SJCRH30 (cell line): Measurements from ENCODE around the gene RACK1. TPM values are rescaled to one million over a fixed set of nuclear protein-coding genes. Genes with fewer than 3 reads are reported as not detected.

Source experiments
- DNase-seq, 2 experiments: peaks; one replicate each; pipeline ENCODE4 v3.0.0-alpha.2; 2015 to 2020
- H3K27ac ChIP-seq: fragments of 250-450 bp; sonication (Bioruptor Pico); 2 replicates; pipeline ENCODE4 v1.5.1; 2020; ENCODE audit warnings: mild to moderate bottlenecking, moderate library complexity
- H3K27me3 ChIP-seq: fragments of 250-450 bp; sonication (Bioruptor Pico); 2 replicates; pipeline ENCODE4 v1.5.1; 2020; ENCODE audit warnings: mild to moderate bottlenecking, moderate library complexity
- H3K36me3 ChIP-seq: fragments of 250-450 bp; sonication (Bioruptor Pico); 2 replicates; pipeline ENCODE4 v1.5.1; 2020; ENCODE audit warnings: mild to moderate bottlenecking, moderate library complexity
- H3K4me1 ChIP-seq: fragments of 250-450 bp; sonication (Bioruptor Pico); 2 replicates; pipeline ENCODE4 v1.5.1; 2020; ENCODE audit warnings: mild to moderate bottlenecking, moderate library complexity
- H3K4me3 ChIP-seq: fragments of 250-450 bp; sonication (Bioruptor Pico); 2 replicates; pipeline ENCODE4 v1.5.1; 2020; ENCODE audit warnings: mild to moderate bottlenecking, moderate library complexity
- H3K9me3 ChIP-seq: fragments of 250-450 bp; sonication (Bioruptor Pico); replicated peaks from 2 replicates; pipeline ENCODE4 v1.5.1; 2020; ENCODE audit warnings: mild to moderate bottlenecking, moderate library complexity
- total RNA-seq: library from RNA; depleted of rRNA; stranded (reverse); fragments of >200 nt; shearing (Covaris generic); gene quantifications from 2 replicates; pipeline ENCODE4 v1.2.3, GENCODE V29; 2014

The RACK1 gene
- total RNA-seq, 1 experiment from 2014 or later = 5,838 TPM

DNA sequence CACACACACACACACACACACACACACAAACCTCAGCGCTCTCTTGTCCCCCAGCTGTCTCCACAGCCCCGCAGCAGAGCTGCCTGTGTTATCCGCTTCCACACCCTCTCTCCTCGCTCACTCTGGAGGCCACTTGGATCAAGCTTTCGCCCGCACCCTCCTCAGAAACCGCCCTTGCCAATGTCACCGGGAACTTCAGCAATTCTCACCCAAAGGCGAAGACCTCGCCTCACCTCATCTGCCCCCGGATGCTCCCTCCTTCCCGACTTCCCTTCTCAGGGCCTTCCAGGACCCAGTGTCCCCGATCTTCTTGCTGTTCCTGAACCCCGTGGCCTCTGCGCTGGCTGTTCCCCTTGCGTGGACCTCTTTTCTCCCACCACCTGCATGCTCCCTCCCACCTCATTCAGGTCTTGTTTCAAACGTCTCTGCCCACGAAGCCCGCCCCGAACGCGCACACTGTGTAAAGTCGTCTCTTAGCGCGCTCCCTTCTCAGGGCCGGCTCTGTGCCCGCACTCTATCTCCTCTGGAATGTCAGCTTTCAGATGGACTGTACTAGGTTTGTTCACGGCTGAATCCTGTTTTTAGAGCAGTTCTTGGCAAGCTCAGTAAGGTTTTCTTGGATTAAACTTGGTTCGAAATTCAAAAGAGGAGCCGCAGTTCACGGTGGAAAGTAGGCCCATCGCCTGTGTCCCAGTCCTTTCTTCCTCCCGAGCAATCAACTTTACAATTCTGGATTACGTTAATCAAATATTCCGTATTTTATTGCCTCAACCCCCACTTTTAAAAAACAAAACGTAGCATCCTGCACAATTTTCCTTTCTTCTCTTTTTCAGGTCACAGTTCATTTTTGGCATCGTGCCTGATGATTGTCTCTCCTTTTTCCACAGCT is 37.7 kb downstream of the RACK1 start:
- H3K9me3 ChIP-seq = no peaks in the 10 kb centered on the region
- H3K4me3 ChIP-seq = peak overlapping the region; percentile 72
- DNase-seq = peak; percentile 54 to 61

DNA sequence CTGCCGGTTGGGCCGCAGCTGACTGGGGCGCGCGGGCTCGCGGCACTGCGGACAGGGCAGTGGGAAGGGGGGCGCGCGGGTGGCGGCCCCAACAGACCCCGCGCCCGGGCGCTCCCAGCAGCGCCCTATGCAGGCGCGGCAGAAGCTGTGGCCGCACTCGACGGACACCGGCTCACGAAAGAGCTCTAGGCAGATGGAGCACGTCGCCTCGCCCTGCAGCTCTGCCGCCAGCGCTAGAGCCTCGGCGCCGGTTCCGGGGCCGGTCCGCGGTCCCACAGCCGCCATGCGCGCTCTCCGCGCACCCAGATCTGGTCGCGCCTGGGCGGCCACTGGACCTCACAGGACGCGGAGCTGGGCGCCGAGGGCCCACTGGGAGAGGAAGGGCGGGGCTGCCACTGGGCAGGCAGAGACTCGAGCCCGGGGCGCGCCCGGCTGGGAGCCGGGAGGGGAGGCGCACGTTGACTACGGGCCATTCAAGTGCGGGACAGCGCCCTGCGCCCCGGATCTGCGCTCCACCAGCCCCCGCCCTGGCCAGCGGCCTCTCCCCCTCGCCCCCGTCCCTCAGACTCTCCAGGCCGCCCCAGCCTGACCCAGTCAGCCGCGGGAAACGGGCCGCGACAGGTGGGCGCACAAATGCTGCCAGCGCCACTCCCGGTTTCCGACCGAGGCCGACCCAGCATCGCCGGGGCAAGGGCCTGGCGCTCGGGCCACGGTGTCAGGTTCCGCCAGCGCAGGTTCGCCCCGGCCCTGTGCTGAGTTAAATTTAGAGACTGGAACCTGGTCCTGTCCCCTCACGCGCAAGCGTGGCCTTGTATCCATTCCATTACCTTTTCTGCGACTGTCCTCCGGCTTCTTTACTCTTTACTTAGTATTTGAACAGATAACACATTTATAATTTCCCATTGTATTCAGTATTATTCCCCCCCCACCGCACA is 38.6 kb downstream of the RACK1 start, which contains the start of gene TRIM7:
Gene TRIM7 (minus strand): TSS at position 371 of the 935 bp plus-strand sequence. CDS start 86 bp downstream, at position 285.
- no peaks in the 10 kb centered on the region for H3K36me3 ChIP-seq
- H3K4me1 ChIP-seq = no peaks in the 10 kb centered on the region
- H3K4me3 ChIP-seq = peak within 1 kb of the TSS; percentile 72
- DNase-seq = peak; percentile 69 to 72
- H3K9me3 ChIP-seq = no peaks in the 10 kb centered on the region
- H3K27ac ChIP-seq = peak within 1 kb of the TSS; percentile 2; the same call in 1 of the 2 replicates
- no peaks in the 10 kb centered on the region for H3K27me3 ChIP-seq

More for the DNA sequence above, 37.7 kb downstream of the RACK1 start:
- peak overlapping the region; percentile 2; the same call in 1 of the 2 replicates for H3K27ac ChIP-seq
- no peaks in the 10 kb centered on the region for H3K4me1 ChIP-seq
- H3K36me3 ChIP-seq = no peaks in the 10 kb centered on the region
- no peaks in the 10 kb centered on the region for H3K27me3 ChIP-seq

DNA sequence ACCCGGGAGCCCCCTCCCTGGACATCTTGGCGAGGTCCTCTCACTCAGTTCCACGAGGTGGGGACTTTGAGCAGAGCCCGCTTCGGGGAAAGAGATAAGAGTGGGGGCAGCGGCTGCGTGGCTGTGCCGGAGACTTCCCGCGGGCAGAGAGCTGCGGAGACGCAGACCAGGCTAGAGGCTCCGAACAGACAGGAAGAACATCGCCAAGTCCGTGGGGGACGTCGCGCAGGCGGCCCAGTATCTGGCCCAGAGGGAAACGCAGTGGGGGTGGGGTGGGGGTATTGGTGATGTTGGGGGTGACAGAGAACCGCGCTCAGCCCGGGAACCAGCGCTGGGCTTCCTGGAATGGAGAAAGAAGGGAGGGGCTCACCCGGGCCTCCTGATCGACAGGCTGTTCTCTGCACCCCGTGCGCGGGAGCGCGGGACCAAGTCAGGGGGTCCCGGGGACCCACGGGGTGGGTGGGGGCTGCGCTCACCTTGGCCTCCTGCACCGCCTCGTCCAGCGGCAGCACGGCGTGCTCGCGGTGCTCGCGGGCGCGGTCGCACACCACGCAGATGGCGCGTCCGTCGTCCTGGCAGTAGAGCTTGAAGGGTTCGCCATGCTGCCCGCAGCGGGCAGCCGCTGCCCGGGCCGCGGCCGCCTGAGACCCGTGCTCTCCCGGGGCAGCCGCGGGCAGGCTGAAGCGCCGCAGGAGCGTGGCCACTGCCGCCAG is 39.4 kb downstream of the RACK1 start:
- peak in 1 of 2 experiments; percentile 42 for DNase-seq
- Histone ChIP-seq H3K27ac (no peak overlapping the region), H3K9me3 (no peaks in the 10 kb centered on the region), H3K36me3 (no peaks in the 10 kb centered on the region), H3K4me3 (peak overlapping the region; percentile 72), H3K4me1 (no peaks in the 10 kb centered on the region), H3K27me3 (no peaks in the 10 kb centered on the region)

DNA sequence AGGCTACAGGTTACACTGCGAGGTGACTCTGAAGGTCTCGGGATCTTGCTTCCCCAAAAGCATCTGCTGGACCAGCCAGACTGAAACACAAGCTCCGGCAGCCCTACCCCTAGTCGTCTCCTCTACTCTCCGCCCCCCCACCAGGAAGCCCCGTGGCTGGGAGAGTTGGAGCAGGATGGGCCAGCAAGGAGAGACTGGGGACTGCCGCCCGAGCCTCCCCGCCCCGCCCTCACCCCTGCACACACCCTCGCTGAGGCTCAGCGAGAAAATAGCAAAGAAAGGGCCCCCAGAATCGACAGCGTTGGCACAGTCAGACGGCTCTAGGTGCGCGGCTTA is 40.0 kb downstream of the RACK1 start:
- peak; percentile 48 to 57 for DNase-seq
- H3K27me3 ChIP-seq = no peaks in the 10 kb centered on the region
- H3K4me1 ChIP-seq = no peaks in the 10 kb centered on the region
- peak overlapping the region; percentile 72 for H3K4me3 ChIP-seq
- no peaks in the 10 kb centered on the region for H3K9me3 ChIP-seq
- no peak overlapping the region for H3K27ac ChIP-seq
- H3K36me3 ChIP-seq = no peaks in the 10 kb centered on the region

DNA sequence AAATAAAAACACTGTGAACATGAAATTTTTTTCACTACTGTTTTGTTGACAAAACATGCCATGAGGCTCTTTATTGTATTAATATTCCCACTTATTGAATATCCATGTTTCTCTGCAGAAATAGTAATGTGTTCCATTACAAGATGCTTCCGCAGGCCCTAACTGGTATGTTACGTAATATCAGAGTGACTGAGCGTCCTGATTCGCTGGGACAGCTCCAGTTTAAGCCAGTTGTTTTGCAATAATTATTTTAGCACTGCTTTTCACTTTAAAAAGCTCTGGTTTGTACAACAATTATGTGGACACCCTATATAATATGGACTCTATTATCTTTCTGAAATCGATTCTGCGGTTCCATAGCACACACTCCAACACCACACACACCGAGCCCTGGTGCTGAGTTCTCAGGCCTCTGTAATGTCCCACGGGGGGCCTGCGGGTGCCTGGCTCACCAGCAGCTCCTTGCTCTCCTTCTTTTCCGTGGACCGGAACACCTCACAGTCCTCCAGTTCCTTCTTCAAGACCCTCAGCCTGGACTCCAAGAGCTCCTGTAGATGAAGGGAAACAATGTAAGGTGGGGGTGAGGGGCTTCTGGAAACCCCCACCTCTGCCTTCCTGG is 40.5 kb downstream of the RACK1 start:
- no peaks in the 10 kb centered on the region for H3K36me3 ChIP-seq
- no peak for DNase-seq
- H3K27me3 ChIP-seq = no peaks in the 10 kb centered on the region

DNA sequence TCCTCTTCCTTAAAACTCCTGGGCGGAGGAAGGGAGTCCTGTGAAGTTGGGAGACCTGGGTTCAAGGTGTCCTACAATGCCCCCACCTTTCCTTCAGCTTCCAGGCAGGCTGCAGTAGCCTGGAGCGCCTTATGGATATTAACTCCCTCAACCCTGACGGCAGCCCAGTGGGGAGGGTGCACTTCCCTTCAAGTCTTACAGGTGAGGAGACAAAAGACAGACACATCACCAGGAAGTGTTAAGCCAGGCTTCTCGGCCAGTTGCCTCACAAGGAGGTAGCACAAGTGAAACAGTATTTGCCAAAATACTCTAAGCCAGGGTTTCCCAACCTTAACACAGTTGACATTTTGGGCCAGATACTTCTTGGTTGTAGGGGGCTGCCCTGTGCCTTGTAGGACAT is 42.9 kb downstream of the RACK1 start:
- H3K27ac ChIP-seq = no peak overlapping the region
- DNase-seq = no peak
- no peaks in the 10 kb centered on the region for H3K36me3 ChIP-seq
- no peaks in the 10 kb centered on the region for H3K9me3 ChIP-seq
- H3K4me1 ChIP-seq = no peaks in the 10 kb centered on the region
- H3K27me3 ChIP-seq = no peaks in the 10 kb centered on the region
- H3K4me3 ChIP-seq = no peak overlapping the region

More for the DNA sequence above, 40.5 kb downstream of the RACK1 start:
- H3K4me3 ChIP-seq = no peak overlapping the region
- H3K4me1 ChIP-seq = no peaks in the 10 kb centered on the region
- H3K27ac ChIP-seq = no peak overlapping the region
- H3K9me3 ChIP-seq = no peaks in the 10 kb centered on the region

DNA sequence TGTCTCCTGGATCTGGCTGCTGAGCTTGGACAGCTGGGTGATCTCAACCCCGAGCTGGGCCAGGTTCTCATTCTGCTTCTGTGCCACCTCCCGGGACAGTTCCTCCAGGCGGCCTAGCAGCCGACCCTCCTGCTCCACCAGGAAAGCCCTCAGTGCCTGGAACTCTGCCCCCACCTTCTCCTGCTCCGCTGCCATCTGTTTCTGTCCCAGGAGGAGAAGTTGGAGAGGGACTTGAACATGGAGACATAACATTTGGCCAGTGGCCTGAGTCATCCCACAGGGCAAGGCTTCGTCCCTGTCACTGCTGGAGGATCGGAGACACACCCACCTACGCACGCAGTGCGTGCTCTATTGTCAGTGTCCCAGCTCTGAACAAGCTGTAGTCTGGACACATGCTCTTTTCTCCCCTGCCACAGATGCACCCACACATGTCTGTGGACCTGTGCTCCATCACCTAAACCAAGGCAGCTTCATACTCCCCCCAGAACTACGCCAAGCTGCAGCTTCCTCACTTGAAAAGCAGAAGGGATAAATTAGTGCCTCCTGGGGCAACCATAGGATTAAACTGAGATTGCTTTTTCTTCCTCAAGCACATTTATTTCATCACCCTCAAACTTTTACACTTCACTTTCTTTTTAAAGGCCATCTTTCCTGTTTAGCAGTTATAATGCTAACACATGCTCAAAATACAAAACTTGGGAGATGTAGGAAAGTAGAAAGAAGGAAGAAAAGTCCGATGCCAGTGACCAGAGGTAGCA is 43.6 kb downstream of the RACK1 start:
- Histone ChIP-seq H3K4me1 (no peaks in the 10 kb centered on the region), H3K4me3 (no peak overlapping the region), H3K27ac (no peak overlapping the region), H3K27me3 (no peaks in the 10 kb centered on the region), H3K36me3 (no peaks in the 10 kb centered on the region), H3K9me3 (no peaks in the 10 kb centered on the region)
- DNase-seq = no peak

DNA sequence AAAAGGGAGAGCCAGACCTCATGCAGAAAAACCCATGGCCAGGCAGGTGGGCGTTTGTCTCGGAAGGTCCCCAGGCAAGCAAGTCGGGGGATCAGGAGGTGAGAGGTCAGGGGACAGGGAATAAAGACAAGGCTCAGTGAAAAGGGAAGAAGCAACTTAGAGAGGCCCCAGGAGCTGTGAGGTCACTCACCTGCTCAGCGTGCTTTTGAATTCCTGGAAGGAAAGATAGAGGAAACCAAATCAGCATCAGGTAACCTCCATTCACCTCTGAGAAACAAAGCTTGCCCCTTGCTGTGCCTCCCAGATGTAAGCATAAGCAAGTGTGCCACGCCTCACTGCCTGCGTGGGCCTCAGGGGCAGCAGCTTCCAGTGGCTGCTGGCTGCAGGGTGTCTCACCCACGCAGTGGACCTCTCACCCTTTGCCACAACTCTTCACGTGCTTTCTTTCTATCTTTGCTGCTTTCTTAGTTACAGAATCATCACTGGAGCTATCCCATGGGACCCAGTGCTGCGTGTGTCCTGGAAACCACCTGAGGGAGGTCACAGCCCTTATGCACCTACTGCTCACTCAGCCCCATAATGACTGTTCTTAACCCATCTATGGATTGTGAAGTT is 44.7 kb downstream of the RACK1 start:
- H3K9me3 ChIP-seq = no peaks in the 10 kb centered on the region
- DNase-seq = no peak

DNA sequence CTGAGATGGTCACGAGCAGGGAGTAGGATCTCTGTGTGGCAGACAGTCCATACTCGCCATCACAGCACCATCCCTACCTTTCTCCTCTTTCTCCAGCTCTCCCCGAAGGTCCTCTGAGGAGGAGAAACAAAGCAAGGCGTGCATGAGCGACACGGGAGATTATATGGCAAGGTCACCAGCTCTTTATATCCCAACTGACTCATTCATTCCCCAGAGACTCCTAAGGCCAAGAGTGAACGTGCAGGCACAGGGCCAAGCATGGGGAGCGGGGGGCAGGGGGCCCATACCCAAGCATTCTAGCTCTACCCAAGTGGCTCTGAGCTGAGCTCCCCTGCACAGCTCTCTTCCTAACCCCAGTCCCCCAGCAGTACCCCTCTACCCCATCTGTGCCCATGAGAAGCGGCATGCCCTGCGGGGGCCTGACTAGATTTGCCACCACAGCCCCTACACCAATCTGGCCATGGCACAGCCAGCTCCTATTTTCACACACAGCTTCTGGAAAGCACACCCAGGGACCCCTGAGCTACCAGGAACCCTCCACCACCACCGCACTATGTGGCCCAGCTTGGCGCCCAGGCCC is 45.5 kb downstream of the RACK1 start:
- H3K4me3 ChIP-seq = no peak overlapping the region
- H3K9me3 ChIP-seq = no peaks in the 10 kb centered on the region
- no peak for DNase-seq
- no peaks in the 10 kb centered on the region for H3K27me3 ChIP-seq
- H3K27ac ChIP-seq = no peak overlapping the region
- no peaks in the 10 kb centered on the region for H3K4me1 ChIP-seq
- H3K36me3 ChIP-seq = no peaks in the 10 kb centered on the region

More for the DNA sequence above, 44.7 kb downstream of the RACK1 start:
- Histone ChIP-seq H3K27me3 (no peaks in the 10 kb centered on the region), H3K36me3 (no peaks in the 10 kb centered on the region), H3K4me3 (no peak overlapping the region), H3K4me1 (no peaks in the 10 kb centered on the region), H3K27ac (no peak overlapping the region)

DNA sequence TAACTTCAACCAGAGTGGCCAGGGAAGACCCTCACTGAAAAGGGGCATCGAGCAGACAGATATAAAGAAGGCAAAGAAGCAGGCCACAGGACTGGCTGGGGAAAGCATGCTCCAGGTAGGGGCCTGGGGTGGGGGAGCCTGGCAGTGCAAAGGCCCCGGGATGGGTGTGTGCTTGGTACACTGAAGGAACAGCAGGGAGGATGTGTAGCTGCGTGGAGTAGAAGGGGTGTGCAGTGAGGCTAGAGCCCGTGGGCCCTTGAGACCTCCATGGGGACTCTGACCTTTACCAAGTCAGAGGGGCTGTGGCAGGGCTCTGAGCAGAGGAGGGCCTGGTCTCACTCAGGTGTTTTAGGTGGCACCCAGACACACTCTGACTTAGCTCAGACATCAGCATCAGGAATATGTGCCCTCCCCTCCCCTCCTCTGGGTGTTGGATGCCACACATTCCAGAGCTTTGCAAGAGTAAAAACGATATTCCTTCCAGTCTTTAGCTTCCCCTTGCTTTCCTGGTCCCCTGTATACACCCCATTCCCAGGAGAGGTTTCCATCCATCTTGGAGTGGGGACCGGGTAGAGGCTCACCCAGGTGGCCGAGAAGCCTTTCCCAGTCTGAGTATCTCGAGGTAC is 46.3 kb downstream of the RACK1 start:
- peaks cover 3% of the 10 kb centered on the region; the same call in 1 of the 2 replicates for H3K4me1 ChIP-seq
- H3K27me3 ChIP-seq = no peaks in the 10 kb centered on the region
- no peak overlapping the region for H3K4me3 ChIP-seq

DNA sequence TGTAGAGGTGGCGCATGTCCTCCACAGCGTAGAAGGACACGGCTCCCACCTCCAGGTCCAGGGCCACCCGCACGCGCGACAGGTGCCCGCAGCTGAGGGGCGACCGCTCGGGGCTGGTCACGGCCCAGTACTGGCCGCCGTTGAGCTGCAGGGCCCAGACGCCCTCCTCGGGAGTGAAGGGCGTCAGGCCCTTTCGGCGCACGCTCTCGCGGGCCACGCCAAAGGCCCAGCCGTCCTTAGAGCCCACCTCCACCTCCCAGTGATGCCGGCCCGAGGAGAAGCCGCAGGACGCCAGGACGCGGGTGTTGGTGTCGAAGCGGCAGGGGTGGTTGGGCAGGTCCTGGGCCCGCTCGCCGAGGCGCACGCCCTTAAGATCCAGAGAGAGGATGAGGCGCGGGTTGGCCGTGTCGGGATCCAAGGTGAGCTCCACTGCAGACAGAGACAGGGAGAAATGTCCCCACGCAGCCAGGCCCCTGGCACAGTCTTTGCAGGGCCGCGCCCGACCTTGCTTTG is 48.4 kb downstream of the RACK1 start:
- no peak for DNase-seq
- Histone ChIP-seq H3K4me3 (no peak overlapping the region), H3K9me3 (no peaks in the 10 kb centered on the region), H3K27ac (no peak overlapping the region), H3K36me3 (no peaks in the 10 kb centered on the region), H3K27me3 (no peaks in the 10 kb centered on the region), H3K4me1 (peaks cover 3% of the 10 kb centered on the region; the same call in 1 of the 2 replicates)

More for the DNA sequence above, 46.3 kb downstream of the RACK1 start:
- no peak overlapping the region for H3K27ac ChIP-seq
- H3K9me3 ChIP-seq = no peaks in the 10 kb centered on the region
- H3K36me3 ChIP-seq = no peaks in the 10 kb centered on the region
- no peak for DNase-seq

DNA sequence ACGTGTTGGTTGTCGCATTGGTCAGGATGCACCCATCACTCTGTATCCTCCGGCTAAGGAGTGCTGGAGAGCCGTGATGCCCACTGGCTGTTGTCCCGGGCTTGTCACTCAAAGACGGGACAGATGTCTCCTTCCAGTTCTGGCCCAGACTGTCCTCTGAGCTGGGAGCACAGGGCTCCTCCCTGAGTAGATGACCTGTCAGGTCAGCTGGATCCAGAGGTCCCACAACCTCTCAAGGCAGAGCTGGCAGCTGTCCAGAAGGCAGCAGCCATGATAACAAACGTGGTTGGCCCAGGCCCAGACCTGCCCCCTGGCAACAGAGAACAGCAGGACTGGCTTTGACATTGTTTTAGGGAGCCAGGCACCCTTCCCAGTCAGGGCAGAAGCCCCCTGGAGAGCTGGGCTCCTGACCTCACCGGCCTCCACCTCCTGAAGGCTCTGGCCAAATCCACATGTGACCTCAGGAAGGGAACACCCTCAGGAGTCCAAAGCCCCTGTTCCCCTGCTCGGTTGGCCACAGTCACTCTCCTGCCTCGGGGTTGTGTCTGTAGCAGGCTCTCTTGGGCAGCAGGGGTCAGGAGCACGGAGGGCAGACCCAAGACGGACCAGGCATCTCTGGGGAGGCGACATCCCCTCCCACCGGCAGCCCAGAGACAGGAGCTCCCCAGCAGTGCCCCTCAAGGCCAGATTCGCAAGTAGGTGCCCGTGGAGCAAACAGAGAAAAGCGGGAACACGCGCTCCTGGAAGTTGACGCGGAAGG is 49.0 kb downstream of the RACK1 start:
- Histone ChIP-seq H3K4me3 (no peak overlapping the region), H3K4me1 (peaks cover 3% of the 10 kb centered on the region; the same call in 1 of the 2 replicates), H3K9me3 (no peaks in the 10 kb centered on the region), H3K27me3 (no peaks in the 10 kb centered on the region), H3K36me3 (no peaks in the 10 kb centered on the region), H3K27ac (no peak overlapping the region)
- no peak for DNase-seq
